GM13976 (cell line): ENCODE measurements around the gene PRKG1.

Experiments
- DNase-seq: peaks from one replicate; pipeline ENCODE4 v3.0.0; 2012; ENCODE audit warnings: low spot score
- CTCF ChIP-seq: IDR thresholded peaks from 2 replicates; pipeline ENCODE4 v1.5.1; 2012; ENCODE audit warnings: borderline replicate concordance, mild to moderate bottlenecking; ENCODE audit not compliant: insufficient read depth; ENCODE audit errors: extremely low read depth, missing control alignments, control extremely low read depth
- in situ Hi-C: fragments of 300-500 bp; cut with MboI; formaldehyde crosslinking; loops from one replicate; pipeline ENCODE4 v1.12.0; 2022; ENCODE audit warnings: low sequenced_read_pairs, mixed read lengths, inconsistent platforms; ENCODE audit not compliant: unreplicated experiment

Gene PRKG1

GRCh38 chr10:51696251-51696650 lies 622.0 kb downstream of the PRKG1 start:
- in situ Hi-C loops, result no loop called here
- no peak for TF ChIP-seq CTCF
- DNase-seq, result no peak

DNA sequence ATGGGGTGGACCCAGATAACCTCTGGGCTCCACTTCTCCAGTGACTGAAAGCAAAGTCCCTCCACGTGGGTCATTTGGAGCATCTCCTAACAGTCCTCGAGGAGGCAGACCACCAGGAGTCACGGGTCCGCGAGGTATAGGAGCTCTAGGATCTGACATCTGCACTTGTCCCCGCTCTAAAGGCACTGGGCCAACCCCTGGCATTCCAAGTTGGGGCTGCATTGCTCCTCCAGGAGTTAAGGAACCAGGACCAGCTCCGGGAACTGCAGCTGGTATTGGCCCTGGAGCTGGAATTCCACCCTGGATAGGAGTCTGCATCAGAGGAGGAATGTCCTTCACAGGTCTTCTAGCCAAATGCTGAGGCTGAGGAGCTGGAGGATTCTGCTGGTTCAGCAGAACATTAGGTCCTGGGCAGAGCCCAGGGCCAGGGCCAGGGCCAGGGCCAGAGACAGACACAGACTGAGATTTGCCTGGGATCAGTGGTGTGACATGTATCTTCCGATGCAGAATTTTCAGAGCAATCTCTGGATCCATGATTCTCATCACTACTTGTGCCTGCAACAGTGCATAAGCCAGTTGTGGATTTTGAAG lies 624.3 kb downstream of the PRKG1 start:
- no peak for DNase-seq
- in situ Hi-C loops, result no loop called here
- TF ChIP-seq CTCF, result no peak

GRCh38 chr10:51699145-51699474 lies 624.8 kb downstream of the PRKG1 start:
- in situ Hi-C loops, result no loop called here

DNA sequence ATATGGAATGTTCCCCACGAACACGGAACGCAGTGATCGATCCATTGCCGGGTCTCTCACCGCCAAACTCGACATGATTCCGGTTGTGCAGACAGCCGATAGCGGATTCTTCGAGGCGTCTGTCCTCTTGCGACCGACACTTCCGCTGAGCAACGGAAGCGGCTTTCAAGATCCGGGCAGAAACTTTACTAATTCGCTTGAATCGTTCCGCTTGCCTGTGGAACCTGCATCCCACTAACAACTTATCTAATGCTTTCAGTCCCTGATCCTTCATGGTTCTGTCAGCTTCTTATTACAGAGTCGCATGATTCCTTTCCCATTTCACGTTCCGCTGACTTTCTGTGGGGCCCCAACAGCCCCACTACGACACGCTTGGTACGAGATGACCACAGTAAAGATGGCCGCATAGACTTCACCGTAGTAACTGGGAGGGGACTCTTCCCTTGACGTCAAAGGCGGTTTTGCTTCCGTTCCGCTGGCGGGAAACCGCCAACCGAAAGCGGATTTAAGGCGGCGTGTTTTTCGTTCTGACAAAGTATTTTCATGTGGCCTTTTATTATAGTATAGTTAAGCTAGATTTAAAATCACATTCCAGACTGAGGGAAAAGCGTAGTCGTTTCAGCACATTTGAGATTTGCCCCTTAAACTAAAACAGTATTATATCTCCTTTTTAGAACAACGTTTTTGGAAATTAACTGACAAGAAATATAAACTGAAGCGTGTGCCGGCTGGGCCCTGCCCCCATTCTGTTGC lies 625.4 kb downstream of the PRKG1 start, which contains the start of gene CSTF2T:
Gene CSTF2T, minus strand, starts transcription at position 121 of the 753 bp plus-strand sequence. Its CDS starts 46 bp downstream, at position 75.
- no peak for TF ChIP-seq CTCF
- in situ Hi-C loops, result no loop called here
- peak; percentile 65 for DNase-seq

More at GRCh38 chr10:51699145-51699474, 624.8 kb downstream of the PRKG1 start:
- no peak for TF ChIP-seq CTCF
- no peak for DNase-seq

- no peak for DNase-seq
- TF ChIP-seq CTCF, result no peak
- in situ Hi-C loops, result no loop called here
Measured at GRCh38 chr10:51700228-51700817, 626.0 kb downstream of the PRKG1 start.

GRCh38 chr10:51705774-51706173 lies 631.5 kb downstream of the PRKG1 start:
- TF ChIP-seq CTCF, result no peak
- DNase-seq, result no peak

More at GRCh38 chr10:51705774-51706173, 631.5 kb downstream of the PRKG1 start:
- in situ Hi-C loops, result no loop called here
